Endothelial cell of umbilical vein (primary cell): Measurements from ENCODE around the gene MUC13. TPM values are rescaled to one million over a fixed set of nuclear protein-coding genes. Genes with fewer than 3 reads are reported as not detected.
A peak's percentile ranks its signal among the peaks of the same experiment; 100 is the strongest.

ENCODE experiments used
- BruUV-seq: library from RNA; stranded (reverse); fragments of 400-500 nt; replicated peaks from 2 replicates; lab custom pipeline; 2021; lab: Mats Ljungman, UMichigan
- CTCF ChIA-PET: fragments of 300-600, 350-600 bp; sonication (Branson Sonifier 250); formaldehyde crosslinking; loops from one replicate; lab custom pipeline; 2021; ENCODE audit warnings: antibody characterized with exemption, inconsistent platforms; lab: Charles Lee
- POLR2A ChIA-PET: fragments of 300-600, 350-600 bp; sonication (Branson Sonifier 250); formaldehyde crosslinking; loops from one replicate; lab custom pipeline; 2021; ENCODE audit warnings: antibody characterized with exemption, inconsistent platforms; lab: Charles Lee
- DNase-seq: peaks from one replicate; pipeline ENCODE4 v3.0.0-alpha.2; 2011; ENCODE audit warnings: low read depth, low spot score
- FAIRE-seq: peaks from 2 replicates; lab custom pipeline; 2011; peaks lifted over from hg19 to GRCh38; lab: Jason Lieb, UNC
- H2AFZ ChIP-seq: 2 replicates; pipeline ENCODE4 v1.6.0; 2012; ENCODE audit warnings: low read depth, low read length, control low read depth, inconsistent platforms
- H3K27ac ChIP-seq: 2 replicates; pipeline ENCODE4 v1.5.1; 2011; ENCODE audit warnings: low read depth, mild to moderate bottlenecking, control low read depth, low read length, moderate library complexity; ENCODE audit not compliant: insufficient read depth
- H3K27me3 ChIP-seq, 2 experiments: 2 replicates each; pipeline versions ENCODE4 v1.6.0 to v1.6.1; 2011; ENCODE audit warnings: low read length in 2 of 2, mixed read lengths in 1 of 2; ENCODE audit not compliant: control insufficient read depth in 2 of 2, insufficient read depth in 2 of 2
- H3K36me3 ChIP-seq, 2 experiments: 2 replicates in 1 of 2; 3 replicates in 1 of 2; pipeline ENCODE4 v1.5.1; 2011; ENCODE audit warnings: low read length in 2 of 2, mild to moderate bottlenecking in 1 of 2, moderate library complexity in 1 of 2; ENCODE audit not compliant: control insufficient read depth in 2 of 2, insufficient read depth in 2 of 2; ENCODE audit errors: extremely low read depth in 1 of 2
- H3K4me1 ChIP-seq: 3 replicates; pipeline ENCODE4 v1.5.1; 2011; ENCODE audit warnings: mild to moderate bottlenecking, low read length; ENCODE audit not compliant: control insufficient read depth, insufficient read depth; ENCODE audit errors: extremely low read depth
- H3K4me2 ChIP-seq: 2 replicates; pipeline ENCODE4 v1.6.1; 2011; ENCODE audit warnings: low read length, control low read depth, mixed read lengths; ENCODE audit not compliant: insufficient read depth
- H3K4me3 ChIP-seq, 3 experiments: fragments of 200-600 bp in 1 of 3; sonication (generic), shearing (Covaris generic) in 1 of 3; replicated peaks in 1 of 3; 2 replicates each; pipeline ENCODE4 v1.5.1; 2011 to 2016; ENCODE audit warnings: control low read depth in 3 of 3, low read length in 3 of 3, mild to moderate bottlenecking in 2 of 3, inconsistent platforms in 1 of 3, low read depth in 1 of 3, moderate library complexity in 1 of 3; ENCODE audit not compliant: insufficient read depth in 1 of 3
- H3K79me2 ChIP-seq: 2 replicates; pipeline ENCODE4 v1.6.0; 2012; ENCODE audit warnings: low read length, inconsistent platforms; ENCODE audit not compliant: control insufficient read depth, insufficient read depth
- H3K9ac ChIP-seq: replicated peaks from 2 replicates; pipeline ENCODE3; 2011; ENCODE audit warnings: low read length, control low read depth; ENCODE audit not compliant: insufficient read depth; ENCODE audit errors: extremely low read depth
- H3K9me1 ChIP-seq: replicated peaks from 3 replicates; pipeline ENCODE4 v1.6.0; 2011; ENCODE audit warnings: mild to moderate bottlenecking, low read length; ENCODE audit not compliant: control insufficient read depth, insufficient read depth; ENCODE audit errors: extremely low read depth
- H3K9me3 ChIP-seq: replicated peaks from 2 replicates; pipeline ENCODE4 v1.5.1; 2012; ENCODE audit warnings: low read length, inconsistent platforms; ENCODE audit not compliant: control insufficient read depth, insufficient read depth
- H4K20me1 ChIP-seq: replicated peaks from 2 replicates; pipeline ENCODE3; 2011; ENCODE audit warnings: mild to moderate bottlenecking, low read length; ENCODE audit not compliant: control insufficient read depth, insufficient read depth; ENCODE audit errors: extremely low read depth
- CTCF ChIP-seq, 2 donors: IDR thresholded peaks; 1 replicate in 1 of 2; 2 replicates in 1 of 2; pipeline ENCODE4 v1.5.1; 2011; ENCODE audit warnings: low read length in 2 of 2, mild to moderate bottlenecking in 2 of 2, moderate library complexity in 2 of 2, control low read depth in 1 of 2, inconsistent platforms in 1 of 2, low read depth in 1 of 2; ENCODE audit not compliant: insufficient read depth in 1 of 2; ENCODE audit errors: extremely low read depth in 1 of 2
- EZH2 ChIP-seq: IDR thresholded peaks from 2 replicates; pipeline ENCODE4 v1.6.1; 2012; ENCODE audit warnings: borderline replicate concordance, low read depth, mild to moderate bottlenecking, moderate library complexity, low read length, inconsistent platforms; ENCODE audit not compliant: severe bottlenecking
- FOS ChIP-seq: IDR thresholded peaks from 2 replicates; pipeline ENCODE4 v1.6.1; 2011; ENCODE audit warnings: mild to moderate bottlenecking, low read length, moderate library complexity, borderline replicate concordance; ENCODE audit not compliant: insufficient read depth
- GATA2 ChIP-seq: IDR thresholded peaks from 2 replicates; pipeline ENCODE4 v1.7.0; 2011; ENCODE audit warnings: low read depth, mild to moderate bottlenecking, moderate library complexity, mixed read lengths, low read length; ENCODE audit not compliant: insufficient read length, insufficient read depth
- JUN ChIP-seq: IDR thresholded peaks from 2 replicates; pipeline ENCODE4 v1.6.1; 2011; ENCODE audit warnings: borderline replicate concordance, low read depth; ENCODE audit not compliant: insufficient read length, insufficient read depth
- MYC ChIP-seq: IDR thresholded peaks from one replicate; pipeline ENCODE4 v1.6.1; 2011; ENCODE audit warnings: mild to moderate bottlenecking, low read depth, low read length
- POLR2A ChIP-seq: IDR thresholded peaks from 2 replicates; pipeline ENCODE4 v1.6.1; 2012; ENCODE audit warnings: low read depth, mild to moderate bottlenecking, control low read depth, low read length
- POLR2AphosphoS5 ChIP-seq: IDR thresholded peaks from 2 replicates; pipeline ENCODE4 v1.6.1; 2012; ENCODE audit warnings: low read depth, mild to moderate bottlenecking, control low read depth, low read length, moderate library complexity; ENCODE audit not compliant: insufficient read depth
- dilution Hi-C: fragments of 300-500 bp; cut with MboI; formaldehyde crosslinking; loops from one replicate; pipeline ENCODE4 v1.15.0; 2019; ENCODE audit warnings: low sequenced_read_pairs; ENCODE audit not compliant: extremely low pct_ligation_motif_present
- intact Hi-C: fragments of 100-400 bp; cut with micrococcal nuclease; formaldehyde crosslinking; loops from one replicate; pipeline ENCODE4 v1.10.0; 2022
- polyA plus RNA-seq, 4 experiments: library from polyadenylated mRNA; depleted of rRNA in 3 of 4; stranded (reverse) in 3 of 4; unstranded in 1 of 4; fragments of >200 nt; gene quantifications; 2 replicates each; pipeline versions ENCODE4 v1.2.1 to v1.2.3, GENCODE V29; 2011 to 2012; ENCODE audit warnings: missing spikeins in 1 of 4
- total RNA-seq: library from RNA; stranded (reverse); gene quantifications from 2 replicates; pipeline ENCODE4 v1.2.3, GENCODE V29; 2021
- TF ChIP-seq, protein P1 (sequence below): IDR thresholded peaks from 2 replicates; pipeline ENCODE4 v1.6.1; 2011; ENCODE audit not compliant: insufficient read depth, insufficient read length

Gene MUC13
- total and polyA plus RNA-seq, 2 donors (not counting 3 experiments of a cell fraction or from before 2014, with no cell fraction given), result not detected

DNA sequence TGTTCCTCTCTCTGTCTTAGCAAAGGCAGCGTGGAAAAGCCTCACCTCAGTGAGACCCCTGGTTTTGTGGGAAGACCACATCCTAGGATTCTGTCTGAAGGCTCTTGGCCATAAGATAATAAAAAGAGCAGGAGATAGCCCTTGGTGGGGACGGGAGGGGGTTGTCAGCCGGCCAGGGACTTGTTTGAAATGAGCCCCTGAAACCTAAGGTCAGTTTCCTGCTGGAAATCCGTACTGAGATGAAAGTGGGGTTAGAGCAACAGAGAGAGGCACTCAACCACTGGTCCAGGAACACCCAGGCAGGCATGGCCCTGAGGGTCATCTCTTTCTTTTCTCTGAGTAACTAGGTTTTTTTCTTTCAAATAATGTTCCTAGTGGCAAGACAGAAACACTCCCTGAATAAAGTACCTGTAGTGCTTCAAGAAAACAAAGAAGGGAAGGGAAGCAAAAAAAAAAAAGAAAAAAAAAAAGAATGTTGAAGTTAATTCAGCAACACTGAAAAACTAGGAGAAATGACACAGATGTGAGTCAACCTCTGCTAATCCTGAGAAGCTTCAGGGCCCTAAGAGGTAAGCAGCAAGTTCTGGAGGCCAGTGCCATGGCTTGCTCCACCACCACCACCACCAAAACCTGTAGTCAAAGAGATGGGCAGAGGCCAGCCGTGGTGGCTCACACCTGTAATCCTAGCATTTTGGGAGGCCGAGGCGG is 50.6 kb downstream of the MUC13 start:
- no peaks in the 10 kb centered on the region for H3K36me3 ChIP-seq
- no peaks in the 10 kb centered on the region for H3K9me1 ChIP-seq
- no peak overlapping the region for H3K27ac ChIP-seq
- H3K9ac ChIP-seq, result no peak overlapping the region
- no peak overlapping the region for H2AFZ ChIP-seq
- H3K9me3 ChIP-seq, result no peaks in the 10 kb centered on the region
- intact Hi-C loops (no loop called here), dilution Hi-C loops (loop anchor here (25.0 kb wide), 1 partner anchor 122 kb away; no protein-coding TSS in a partner anchor)
- H3K4me3 ChIP-seq, result no peak overlapping the region
- peaks cover 26% of the 10 kb centered on the region for H3K79me2 ChIP-seq
- FAIRE-seq (peak; percentile 46), DNase-seq (no peak)
- no peak overlapping the region for H3K4me2 ChIP-seq
- TF ChIP-seq GATA2 (no peak), EZH2 (no peak), POLR2A (no peak), FOS (peak; percentile 48)
- ChIA-PET CTCF (interaction anchor here (0.7 to 4.2 kb wide), 4 partner anchors 17 to 124 kb away, joined by 3 to 20 read pairs (median 4); no protein-coding TSS in a partner anchor), POLR2A (interaction anchor here (0.7 kb wide), 1 partner anchor 80 kb away, joined by 4 read pairs; no protein-coding TSS in a partner anchor)
- H3K27me3 ChIP-seq, result no peaks in the 10 kb centered on the region
- BruUV-seq, result no TSS peak
- peaks cover 38% of the 10 kb centered on the region for H3K4me1 ChIP-seq
- H4K20me1 ChIP-seq, result no peaks in the 10 kb centered on the region

GRCh38 chr3:124882816-124883747 is 51.5 kb downstream of the MUC13 start:
- BruUV-seq, result no TSS peak
- POLR2A ChIA-PET, result no interaction called here
- intact Hi-C loops (no loop called here), dilution Hi-C loops (loop anchor here (25.0 kb wide), 1 partner anchor 121 kb away; no protein-coding TSS in a partner anchor)
- Histone ChIP-seq H3K9me3 (no peaks in the 10 kb centered on the region), H3K27me3 (no peaks in the 10 kb centered on the region), H3K9me1 (no peaks in the 10 kb centered on the region), H3K9ac (no peak overlapping the region), H3K36me3 (no peaks in the 10 kb centered on the region), H3K79me2 (peaks cover 27% of the 10 kb centered on the region), H4K20me1 (no peaks in the 10 kb centered on the region), H3K4me3 (no peak overlapping the region), H3K4me1 (peaks cover 46% of the 10 kb centered on the region), H3K27ac (no peak overlapping the region), H2AFZ (no peak overlapping the region), H3K4me2 (no peak overlapping the region)
- no peak for TF ChIP-seq EZH2
- no peak for TF ChIP-seq POLR2A
- no peak for TF ChIP-seq FOS
- no peak for TF ChIP-seq GATA2
- no peak for TF ChIP-seq JUN
- no peak for TF ChIP-seq CTCF (IDR thresholded peaks at IDR 0.05; ENCODE audit: extremely low read depth in 1 of 2, insufficient read depth in 1 of 2, low read depth in 1 of 2, low read length in 2 of 2)
- TF ChIP-seq POLR2AphosphoS5, result no peak
- TF ChIP-seq, protein P1, sequence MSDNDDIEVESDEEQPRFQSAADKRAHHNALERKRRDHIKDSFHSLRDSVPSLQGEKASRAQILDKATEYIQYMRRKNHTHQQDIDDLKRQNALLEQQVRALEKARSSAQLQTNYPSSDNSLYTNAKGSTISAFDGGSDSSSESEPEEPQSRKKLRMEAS, result no peak
- no peak for TF ChIP-seq MYC
- CTCF ChIA-PET, result interaction anchor here (1.3 to 1.9 kb wide), 2 partner anchors 18 to 97 kb away, joined by 4 to 6 read pairs; no protein-coding TSS in a partner anchor
- no peak for DNase-seq
- no peak for FAIRE-seq
